Amniotic stem cell (primary cell): ENCODE data around the gene VIL1.

ENCODE experiments used
- DNase-seq: peaks from one replicate; lab custom pipeline; 2025; lab: John Stamatoyannopoulos, UW

The VIL1 gene

DNA sequence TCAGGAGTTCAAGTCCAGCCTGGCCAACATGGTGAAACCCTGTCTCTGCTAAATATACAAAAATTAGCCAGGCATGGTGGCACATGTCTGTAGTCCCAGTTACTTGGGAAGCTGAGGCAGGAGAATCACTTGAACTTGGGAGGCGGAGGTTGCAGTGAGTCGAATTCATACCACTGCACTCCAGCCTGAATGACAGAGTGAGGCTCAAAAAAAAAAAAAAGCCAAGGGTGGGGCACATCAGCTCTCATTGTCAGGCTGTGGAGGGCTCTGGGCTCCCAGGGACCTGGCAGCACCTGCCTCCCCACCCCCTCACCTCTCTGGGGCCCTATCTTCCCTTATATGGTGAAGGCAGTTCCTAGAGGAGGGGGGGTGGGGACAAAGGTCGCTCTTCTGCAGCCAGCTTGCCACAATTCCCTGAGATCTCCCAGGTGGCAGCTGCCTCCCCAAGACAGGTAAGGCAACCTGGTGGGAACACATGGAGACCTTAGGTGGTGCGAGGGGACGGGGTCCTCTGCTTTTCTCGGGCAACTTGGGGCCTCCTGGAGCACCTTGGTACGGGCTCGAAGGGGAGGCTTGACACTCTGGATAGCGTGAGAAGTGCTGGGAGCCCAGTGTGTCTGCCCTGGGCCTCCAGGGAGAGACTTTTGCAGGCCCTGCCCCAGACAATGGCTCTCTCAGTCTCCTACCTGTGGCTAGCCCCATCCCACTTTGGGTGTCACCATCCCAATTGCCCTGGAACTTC, at the start of gene VIL1:
Gene VIL1, plus strand, starts transcription at position 407 of the 742 bp plus-strand sequence. CDS start 4,656 bp downstream, outside the sequence.
- no peak for DNase-seq

DNA sequence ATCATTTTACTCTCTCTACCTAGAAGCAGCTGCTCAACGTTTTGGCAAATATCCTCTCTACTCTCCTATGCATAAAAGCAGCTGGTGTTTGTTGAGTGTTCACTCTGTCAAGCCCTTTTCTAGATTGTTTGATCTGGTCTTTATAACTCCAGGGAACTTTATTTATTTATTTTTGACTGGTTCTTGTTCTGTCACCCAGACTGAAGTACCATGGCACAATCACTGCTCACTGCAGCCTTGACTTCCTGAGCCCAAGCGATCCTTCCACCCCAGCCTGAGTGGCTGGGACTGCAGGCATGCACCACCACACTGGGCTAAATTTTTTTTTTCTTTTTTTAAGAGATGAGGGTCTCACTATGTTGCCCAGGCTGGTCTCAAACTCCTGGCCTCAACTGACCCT, 49.6 kb upstream of the VIL1 start:
- no peak for DNase-seq

DNA sequence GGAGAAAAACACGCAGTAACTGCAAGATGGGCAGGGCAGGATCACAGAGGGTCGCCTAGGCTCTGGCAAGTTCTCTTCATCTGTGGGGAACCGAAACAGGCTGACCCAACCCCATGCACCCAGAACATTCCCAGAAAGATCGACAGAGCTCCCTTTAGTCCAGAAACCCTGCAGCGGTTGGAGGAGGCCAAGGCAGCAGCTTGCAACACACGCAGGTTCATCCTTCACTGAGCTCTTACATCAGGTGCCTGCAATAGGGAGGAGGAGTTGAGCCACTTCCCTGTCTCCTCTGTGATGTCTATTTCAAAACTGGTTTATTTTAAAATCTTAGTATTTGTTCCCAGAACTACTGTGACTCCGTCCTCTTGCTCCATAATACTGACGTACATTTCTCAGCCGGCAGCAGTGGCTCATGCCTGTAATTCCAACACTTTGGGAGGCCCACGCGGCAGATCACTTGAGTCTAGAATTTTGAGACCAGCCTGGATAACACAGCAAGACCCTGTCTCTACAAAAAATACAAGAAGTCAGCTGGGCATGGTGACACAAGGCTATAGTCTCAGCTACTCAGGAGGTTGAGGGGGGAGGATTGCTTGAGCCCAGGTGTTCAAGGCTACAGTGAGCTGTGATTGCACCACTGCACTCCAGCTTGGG, 48.4 kb upstream of the VIL1 start:
- DNase-seq = no peak

DNA sequence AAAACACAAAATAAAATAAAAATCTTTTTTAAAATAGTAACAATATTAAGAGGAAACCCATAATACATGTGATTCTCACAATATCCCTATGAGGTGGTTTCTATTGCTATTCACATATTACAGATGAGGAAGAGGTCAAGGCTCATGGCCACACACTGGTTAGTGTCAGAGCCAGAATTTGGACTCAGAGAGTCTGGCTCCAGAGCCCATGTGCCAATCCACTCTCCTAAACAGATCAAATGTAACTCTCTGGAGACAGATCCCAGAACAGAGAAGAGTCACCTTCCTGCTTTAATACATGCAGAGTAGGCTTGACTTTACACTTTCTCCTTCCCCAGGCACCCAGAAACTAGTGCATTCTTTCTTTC, 47.0 kb upstream of the VIL1 start:
- no peak for DNase-seq

DNA sequence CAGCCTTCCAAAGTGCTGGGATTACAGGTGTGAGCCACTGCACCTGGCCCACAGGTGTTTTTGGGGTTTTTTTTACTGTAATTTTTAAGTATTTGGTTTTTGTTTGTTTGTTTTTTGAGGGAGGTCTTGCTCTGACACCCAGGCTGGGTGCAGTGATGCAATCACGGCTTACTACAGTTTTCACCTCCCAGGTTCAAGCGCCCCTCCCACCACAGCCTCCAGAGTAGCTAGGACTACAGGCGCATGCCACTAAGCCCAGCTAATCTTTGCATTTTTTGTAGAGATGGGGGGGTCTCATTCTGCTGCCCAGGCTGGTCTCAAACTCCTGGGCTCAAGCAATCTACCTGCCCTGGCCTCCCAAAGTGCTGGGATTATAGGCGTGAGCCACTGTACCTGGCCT, 44.1 kb upstream of the VIL1 start:
- no peak for DNase-seq

DNA sequence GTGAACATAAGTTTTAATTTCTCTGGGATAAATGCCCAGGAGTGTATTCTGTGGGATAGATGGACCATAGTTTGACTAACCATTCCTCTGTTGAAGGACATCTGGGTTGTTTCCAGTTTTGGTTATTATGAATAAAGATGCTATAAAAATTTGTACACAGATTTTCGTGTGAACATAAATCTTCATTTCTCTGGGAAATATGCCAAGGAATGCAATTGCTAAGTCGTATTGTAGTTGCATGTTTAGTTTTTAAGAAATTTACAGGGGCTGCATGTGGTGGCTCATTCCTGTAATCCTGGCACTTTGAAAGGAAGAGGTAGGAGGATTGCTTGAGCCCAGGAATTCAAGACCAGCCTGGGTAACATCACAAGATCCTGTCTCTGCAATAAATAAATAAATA, 43.7 kb upstream of the VIL1 start:
- DNase-seq = no peak

DNA sequence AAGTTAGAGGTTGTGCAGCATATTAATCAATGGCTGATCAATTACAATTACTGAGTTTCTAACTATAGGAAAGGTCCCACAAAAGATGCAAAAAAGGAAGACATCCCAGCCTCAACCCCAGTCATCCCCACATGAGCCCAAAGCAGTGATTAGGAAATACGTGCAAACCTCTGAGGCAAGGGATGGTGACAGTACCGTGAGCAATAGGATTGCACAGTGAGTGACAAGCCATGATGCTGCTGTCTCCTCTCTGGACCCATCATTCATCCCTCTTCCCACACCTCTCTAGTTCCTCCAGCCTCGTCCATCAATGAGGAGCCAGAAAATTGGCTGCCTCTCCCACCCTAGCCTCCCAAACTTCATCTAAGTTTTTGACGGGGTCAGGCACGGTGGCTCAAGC, 40.9 kb upstream of the VIL1 start:
- no peak for DNase-seq

DNA sequence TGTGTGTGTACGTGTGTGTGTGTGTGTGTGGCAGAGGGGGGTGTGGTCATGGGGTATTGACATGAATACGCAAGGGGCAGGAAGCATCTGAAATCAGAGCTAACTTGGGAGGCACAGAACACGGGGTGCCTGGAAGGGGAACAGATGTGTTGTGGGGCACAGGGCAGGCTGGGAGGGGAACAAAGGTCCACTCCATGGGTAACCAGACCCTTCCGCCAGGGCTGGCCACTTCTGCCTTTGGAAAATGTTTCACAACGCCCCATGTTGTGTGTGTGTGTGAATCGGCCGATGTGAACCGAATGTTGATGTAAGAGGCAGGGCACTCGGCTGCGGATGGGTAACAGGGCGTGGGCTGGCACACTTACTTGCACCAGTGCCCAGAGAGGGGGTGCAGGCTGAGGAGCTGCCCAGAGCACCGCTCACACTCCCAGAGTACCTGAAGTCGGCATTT, 37.0 kb upstream of the VIL1 start, which contains the start of gene SLC11A1:
Gene SLC11A1, plus strand, starts transcription at position 358 of the 451 bp plus-strand sequence. CDS start 96 bp downstream, outside the sequence.
- DNase-seq = no peak

DNA sequence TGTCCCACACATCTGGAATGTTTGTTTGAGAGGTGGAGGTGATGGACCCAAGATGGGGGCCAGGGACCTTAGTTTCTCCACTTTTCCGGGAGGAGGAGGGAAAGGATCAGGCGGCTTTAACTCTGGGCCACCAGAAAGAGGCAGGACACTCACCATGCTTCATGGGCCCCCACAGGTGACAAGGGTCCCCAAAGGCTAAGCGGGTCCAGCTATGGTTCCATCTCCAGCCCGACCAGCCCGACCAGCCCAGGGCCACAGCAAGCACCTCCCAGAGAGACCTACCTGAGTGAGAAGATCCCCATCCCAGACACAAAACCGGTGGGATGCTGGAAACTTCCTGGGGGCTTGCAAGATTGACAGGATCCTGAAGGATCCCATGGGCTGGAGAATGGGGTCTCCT, 36.1 kb upstream of the VIL1 start:
- DNase-seq = no peak

DNA sequence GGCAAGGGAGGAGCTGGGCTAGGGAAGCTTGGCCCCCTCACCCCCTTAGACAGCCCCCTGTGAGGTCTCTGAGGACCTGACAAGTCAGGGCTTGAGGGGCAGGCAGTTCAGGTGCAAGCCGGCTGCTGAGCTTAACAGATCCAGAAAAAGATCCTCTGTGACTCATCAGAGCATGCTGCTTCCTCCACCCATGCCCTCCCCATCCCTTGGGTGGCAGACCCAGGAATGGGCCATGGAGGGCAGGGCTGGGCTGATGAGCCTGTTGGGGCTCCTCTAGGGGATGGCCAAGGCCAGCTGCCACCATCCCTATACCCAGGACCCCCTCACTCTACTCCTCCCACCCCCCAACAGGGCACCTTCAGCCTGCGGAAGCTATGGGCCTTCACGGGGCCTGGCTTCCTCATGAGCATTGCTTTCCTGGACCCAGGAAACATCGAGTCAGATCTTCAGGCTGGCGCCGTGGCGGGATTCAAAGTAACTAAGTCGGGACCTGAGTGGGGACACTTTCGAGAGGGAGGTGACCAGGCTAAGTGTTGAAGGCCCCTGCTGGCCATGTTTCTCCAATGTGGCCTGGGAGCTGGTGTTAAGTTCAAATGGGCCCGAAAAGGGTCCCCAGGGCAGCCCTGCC, 34.9 kb upstream of the VIL1 start:
- DNase-seq = no peak

DNA sequence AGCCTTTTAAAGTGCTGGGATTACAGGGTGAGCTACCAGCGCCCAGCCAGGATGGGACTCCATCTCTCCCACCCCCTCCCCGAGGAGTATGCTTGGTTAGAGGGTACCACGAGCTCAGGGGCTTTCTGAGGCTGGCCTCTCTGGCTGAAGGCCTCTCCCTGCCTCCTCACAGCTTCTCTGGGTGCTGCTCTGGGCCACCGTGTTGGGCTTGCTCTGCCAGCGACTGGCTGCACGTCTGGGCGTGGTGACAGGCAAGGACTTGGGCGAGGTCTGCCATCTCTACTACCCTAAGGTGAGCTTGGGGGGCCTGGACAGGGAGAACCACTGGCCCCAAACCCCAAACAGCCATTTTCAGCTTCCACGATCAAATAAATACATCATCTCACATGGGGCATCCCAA, 33.9 kb upstream of the VIL1 start:
- DNase-seq = no peak

DNA sequence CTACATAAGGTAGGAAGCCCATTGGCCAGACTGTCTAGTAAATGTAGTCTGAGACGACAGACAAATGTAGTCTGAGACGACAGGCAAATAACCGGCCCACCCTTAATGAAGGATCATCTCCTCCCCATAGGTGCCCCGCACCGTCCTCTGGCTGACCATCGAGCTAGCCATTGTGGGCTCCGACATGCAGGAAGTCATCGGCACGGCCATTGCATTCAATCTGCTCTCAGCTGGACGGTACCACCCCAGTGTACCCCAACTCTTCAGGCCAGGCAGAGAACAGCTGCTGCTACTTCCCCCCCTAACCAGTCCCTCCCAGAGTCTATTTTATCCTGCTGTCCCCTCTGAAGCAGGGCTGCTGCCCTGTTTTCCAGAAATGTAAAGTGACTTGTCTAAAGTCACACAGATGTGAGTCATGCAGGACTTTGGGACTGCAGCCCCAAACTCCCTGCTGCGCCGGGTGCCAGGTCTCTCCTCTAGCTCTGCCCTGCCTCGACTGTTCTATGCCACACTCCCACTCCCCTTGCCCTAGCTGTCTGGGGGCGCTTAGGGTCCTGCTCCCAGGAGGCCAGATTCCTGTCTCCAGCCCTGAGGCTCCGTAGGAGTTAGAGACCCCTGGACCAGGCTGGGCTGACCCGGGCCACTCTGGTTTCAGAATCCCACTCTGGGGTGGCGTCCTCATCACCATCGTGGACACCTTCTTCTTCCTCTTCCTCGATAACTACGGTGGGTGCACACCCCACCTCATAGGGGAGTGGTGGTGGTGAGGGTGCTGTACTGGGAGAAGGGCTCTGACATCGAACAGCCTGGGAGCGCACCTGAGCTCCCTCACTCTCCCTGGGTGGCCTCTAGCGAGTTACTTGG, 32.2 kb upstream of the VIL1 start:
- no peak for DNase-seq

DNA sequence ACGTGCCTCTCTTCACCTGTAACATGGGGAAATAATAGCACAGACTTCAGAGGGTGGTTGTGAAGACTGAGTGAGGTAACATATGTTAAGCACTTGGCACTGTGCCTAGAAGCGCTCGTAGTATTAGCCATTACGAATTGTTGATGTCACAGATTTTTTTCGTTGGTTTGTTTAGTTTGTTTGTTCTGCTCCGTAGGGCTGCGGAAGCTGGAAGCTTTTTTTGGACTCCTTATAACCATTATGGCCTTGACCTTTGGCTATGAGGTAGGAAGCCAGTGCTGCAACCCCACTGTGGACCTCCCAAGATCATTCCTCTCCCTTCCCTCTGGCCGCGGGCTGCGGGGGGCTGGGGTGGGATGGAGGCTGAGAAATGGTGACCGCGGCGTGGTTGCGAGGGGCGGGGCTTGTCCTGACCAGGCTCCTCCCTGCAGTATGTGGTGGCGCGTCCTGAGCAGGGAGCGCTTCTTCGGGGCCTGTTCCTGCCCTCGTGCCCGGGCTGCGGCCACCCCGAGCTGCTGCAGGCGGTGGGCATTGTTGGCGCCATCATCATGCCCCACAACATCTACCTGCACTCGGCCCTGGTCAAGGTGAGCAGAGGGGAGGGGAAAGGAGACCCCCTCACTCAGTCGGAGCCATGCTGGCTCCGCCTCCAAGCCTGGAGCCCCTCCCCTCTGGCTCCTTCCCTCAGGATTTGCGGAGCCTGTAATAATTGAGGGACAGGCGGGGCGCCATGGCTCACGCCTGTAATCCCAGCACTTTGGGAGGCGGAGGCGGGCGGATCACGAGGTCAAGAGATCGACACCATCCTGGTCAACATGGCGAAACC, 31.3 kb upstream of the VIL1 start:
- DNase-seq = no peak

DNA sequence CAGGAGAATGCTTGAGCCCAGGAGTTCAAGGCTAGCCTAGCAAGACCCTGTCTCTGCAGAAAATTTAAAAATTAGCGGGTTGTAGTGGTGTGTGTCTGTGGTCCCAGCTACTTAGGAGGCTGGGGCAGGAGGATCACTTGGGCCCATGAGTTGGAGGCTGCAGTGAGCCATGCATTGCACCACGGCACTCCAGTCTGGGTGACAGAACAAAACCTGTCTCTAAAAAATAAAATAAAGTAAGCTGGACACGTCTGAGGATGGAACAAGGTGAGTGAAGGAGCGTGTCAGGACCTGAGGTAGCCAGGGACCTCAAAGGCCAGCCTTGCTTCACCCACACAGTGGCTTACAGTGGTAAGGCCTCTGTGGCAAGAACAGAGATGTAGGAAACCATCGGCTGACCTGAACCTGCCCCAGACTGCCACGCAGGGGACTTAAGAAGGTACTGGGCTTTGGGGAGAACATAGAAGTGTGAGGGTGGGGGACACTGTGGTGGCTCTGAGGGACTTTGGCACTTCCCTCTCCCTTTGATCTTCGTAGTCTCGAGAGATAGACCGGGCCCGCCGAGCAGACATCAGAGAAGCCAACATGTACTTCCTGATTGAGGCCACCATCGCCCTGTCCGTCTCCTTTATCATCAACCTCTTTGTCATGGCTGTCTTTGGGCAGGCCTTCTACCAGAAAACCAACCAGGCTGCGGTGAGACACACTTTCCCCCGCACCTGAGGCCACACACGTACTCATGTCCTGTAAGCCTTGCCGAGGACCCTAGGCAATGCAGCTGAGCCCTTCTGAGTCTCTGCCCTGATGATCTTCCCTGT, 29.4 kb upstream of the VIL1 start:
- no peak for DNase-seq

DNA sequence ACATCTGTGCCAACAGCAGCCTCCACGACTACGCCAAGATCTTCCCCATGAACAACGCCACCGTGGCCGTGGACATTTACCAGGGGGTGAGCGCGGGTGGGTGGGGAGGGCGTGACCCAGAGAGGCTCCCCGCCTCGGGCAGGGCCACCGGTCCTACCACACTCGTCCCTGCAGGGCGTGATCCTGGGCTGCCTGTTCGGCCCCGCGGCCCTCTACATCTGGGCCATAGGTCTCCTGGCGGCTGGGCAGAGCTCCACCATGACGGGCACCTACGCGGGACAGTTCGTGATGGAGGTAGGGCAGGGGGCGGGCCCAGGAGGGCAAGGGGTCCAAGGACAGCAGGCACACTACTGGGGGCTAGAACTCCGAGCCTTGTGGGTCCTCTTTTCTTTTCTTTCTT, 27.7 kb upstream of the VIL1 start:
- no peak for DNase-seq

DNA sequence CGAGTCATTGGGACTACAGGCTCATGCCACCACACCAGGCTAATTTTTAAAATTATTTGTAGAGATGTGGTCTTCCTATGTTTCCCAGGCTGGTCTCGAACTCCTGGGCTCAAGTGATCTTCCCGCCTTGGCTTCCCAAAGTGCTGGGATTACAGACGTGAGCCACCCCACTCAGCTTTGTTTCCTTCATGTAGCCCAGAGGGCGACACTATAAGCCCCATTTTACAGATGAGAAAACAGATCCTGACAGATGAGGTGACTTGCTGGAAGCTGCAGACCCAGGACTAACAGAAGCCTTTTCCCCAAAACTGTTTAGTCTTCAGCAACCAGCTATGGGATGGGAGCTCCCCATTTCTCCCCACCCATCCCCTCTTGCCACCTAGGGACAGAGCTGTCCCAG, 26.5 kb upstream of the VIL1 start:
- no peak for DNase-seq

DNA sequence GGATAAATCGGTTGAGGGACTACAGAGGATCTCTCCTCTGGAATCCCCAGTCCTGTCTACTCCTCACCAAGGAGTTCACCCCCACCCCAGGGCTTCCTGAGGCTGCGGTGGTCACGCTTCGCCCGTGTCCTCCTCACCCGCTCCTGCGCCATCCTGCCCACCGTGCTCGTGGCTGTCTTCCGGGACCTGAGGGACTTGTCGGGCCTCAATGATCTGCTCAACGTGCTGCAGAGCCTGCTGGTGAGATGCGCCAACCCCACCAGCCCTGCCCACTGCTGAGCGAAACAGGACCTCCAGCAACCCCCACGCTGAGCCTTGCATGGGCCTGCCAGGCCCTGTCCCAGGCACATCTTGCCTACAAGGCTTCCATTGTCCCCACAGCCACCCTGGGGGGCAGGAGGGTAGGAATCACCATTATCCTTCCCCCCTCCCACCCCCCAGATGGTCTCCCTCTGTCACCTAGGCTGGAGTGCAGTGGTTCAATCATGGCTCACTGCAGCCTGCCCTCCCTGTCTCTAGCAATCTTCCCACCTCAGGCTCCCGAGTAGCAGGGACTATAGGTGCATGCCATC, 25.9 kb upstream of the VIL1 start:
- no peak for DNase-seq

DNA sequence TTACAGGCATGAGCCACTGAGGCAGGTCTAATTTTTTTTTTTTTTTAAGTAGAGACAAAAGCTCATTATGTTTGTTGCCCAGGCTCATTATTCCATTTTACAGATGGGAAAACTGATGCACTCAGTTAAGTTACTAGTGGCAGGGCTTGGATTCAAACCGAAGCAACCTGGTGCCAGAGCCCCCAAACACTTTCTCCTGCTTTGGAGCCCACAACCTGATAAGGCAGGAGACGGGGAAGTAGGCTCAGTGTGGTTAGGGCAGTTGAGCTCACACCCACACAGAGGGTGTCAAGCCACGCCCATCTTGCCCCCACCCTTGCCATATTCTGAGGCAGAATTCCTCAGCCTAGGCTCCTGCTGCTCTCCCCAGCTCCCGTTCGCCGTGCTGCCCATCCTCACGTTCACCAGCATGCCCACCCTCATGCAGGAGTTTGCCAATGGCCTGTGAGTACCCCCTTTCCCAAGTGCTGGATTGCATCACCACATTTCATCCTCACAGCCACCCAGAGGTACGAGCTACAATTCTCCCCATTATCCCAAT, 25.1 kb upstream of the VIL1 start:
- DNase-seq = no peak

DNA sequence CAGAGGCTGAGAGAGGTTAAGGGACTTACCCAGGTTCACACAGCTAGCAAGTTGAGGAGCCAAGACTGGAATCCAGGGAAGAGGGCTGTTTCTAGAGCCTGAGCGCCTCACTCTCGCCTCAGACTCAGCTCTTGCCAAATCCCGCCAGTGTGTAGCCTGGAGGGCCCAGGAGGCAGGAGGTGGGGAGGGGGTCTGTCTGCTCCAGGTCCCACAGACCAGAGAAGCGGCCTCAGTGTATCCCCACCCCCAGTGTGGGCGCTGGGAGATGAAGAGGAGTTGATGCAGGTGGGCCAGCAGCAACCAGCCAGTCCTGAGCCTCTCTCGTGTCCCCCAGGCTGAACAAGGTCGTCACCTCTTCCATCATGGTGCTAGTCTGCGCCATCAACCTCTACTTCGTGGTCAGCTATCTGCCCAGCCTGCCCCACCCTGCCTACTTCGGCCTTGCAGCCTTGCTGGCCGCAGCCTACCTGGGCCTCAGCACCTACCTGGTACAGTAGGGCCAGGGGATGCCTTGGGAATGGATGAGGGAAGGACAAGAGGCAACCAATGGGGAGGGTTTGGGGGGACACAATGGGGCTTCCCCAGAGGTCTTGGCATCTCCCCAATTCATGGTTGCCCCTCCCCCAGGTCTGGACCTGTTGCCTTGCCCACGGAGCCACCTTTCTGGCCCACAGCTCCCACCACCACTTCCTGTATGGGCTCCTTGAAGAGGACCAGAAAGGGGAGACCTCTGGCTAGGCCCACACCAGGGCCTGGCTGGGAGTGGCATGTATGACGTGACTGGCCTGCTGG, 24.4 kb upstream of the VIL1 start:
- no peak for DNase-seq
